Duodenal mucosa (tissue), 2 donors: ENCODE measurements around the gene ANKRD22.
A peak's percentile ranks its signal among the peaks of the same experiment; 100 is the strongest.
"Not testable (repeated sequence)": the region's sequence is repeated elsewhere in the genome, so short reads cannot be mapped to it uniquely, and the experiment has no call there.

Experiments used
- H3K27ac ChIP-seq: one replicate; pipeline ENCODE4 v1.7.0; 2013; ENCODE audit warnings: low read depth, low read length
- H3K27me3 ChIP-seq, 2 donors: one replicate each; pipeline ENCODE4 v1.7.0; 2013; ENCODE audit warnings: low read length in 2 of 2, control low read depth in 1 of 2; ENCODE audit not compliant: insufficient read depth in 2 of 2, control insufficient read depth in 1 of 2
- H3K36me3 ChIP-seq, 2 donors: one replicate each; pipeline ENCODE4 v1.7.0; 2013; ENCODE audit warnings: low read length in 2 of 2, control low read depth in 1 of 2; ENCODE audit not compliant: insufficient read depth in 2 of 2, control insufficient read depth in 1 of 2
- H3K4me1 ChIP-seq, 2 donors: one replicate each; pipeline ENCODE4 v1.7.0; 2013; ENCODE audit warnings: low read length in 2 of 2, control low read depth in 1 of 2; ENCODE audit not compliant: insufficient read depth in 2 of 2, control insufficient read depth in 1 of 2
- H3K4me3 ChIP-seq, 2 donors: one replicate each; pipeline ENCODE4 v1.7.0; 2013; ENCODE audit warnings: low read length in 2 of 2, low read depth in 1 of 2
- H3K9ac ChIP-seq, 2 donors: one replicate each; pipeline ENCODE4 v1.7.0; 2013; ENCODE audit warnings: low read length in 2 of 2, low read depth in 1 of 2
- H3K9me3 ChIP-seq, 2 donors: one replicate each; pipeline ENCODE4 v1.7.0; 2013; ENCODE audit warnings: low read length in 2 of 2, control low read depth in 1 of 2; ENCODE audit not compliant: control insufficient read depth in 1 of 2

The ANKRD22 gene

GRCh38 chr10:88889559-88890337 is 38.1 kb upstream of the ANKRD22 start:
- H3K4me1 ChIP-seq: peaks cover 14 to 18% of the 10 kb centered on the region in 2 donors
- no peak overlapping the region for H3K4me3 ChIP-seq
- H3K27ac ChIP-seq: no peak overlapping the region
- H3K36me3 ChIP-seq: no peaks in the 10 kb centered on the region
- H3K9ac ChIP-seq: no peak overlapping the region
- H3K27me3 ChIP-seq: no peaks in the 10 kb centered on the region
- no peaks in the 10 kb centered on the region for H3K9me3 ChIP-seq

DNA sequence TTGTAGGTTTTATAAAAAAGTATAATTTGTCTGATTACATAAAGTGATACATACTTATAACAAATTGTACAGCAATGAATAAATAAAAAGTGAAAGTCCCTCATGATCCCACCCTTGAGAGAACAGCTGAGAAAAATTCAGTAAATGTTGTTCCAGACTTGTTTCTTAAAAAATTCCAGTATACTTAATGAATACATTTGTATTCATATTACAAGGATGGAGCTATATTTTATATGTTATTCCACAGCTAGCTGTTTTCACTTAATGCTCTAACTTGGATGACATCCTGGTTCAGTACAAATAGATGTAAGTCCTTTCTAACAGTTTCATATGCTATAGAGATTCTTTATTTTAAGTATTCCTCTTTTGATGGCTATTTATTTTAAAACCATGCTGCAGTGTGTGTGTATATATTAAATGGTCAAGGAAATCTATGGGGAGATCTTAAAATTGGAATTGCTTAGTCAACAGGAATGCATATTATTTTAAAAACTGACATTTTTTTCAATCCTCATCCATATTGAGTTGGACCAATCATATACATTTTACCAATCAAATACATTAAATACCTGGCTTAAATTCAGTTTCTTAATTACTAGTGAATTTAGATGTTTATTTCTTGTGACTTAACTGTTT is 37.3 kb upstream of the ANKRD22 start:
- Histone ChIP-seq H3K27me3 (no peaks in the 10 kb centered on the region), H3K9me3 (no peaks in the 10 kb centered on the region), H3K27ac (no peak overlapping the region), H3K4me3 (no peak overlapping the region), H3K9ac (no peak overlapping the region), H3K4me1 (peaks cover 10 to 13% of the 10 kb centered on the region in 2 donors), H3K36me3 (no peaks in the 10 kb centered on the region)

DNA sequence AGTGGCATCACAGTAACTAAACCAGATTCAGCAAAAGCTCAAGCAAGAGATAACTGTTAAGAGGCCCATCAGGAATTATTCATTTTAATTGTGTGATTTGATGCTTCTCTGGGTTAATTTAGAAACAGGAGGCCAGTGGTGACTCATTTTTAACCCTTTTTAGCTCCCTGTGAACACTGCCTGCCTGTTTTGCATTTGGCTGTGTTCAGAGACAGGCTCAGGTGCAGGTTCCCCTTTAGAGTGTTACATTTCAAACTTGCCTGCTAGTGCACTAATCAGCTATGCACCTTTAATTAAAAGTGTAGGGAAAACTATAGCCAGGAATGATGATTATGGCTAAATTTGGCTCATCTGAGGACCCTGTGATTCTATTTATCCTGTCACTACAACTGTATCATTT is 34.9 kb upstream of the ANKRD22 start:
- Histone ChIP-seq H3K27ac (no peak overlapping the region), H3K9me3 (no peaks in the 10 kb centered on the region), H3K36me3 (no peaks in the 10 kb centered on the region), H3K4me1 (peaks cover 20 to 31% of the 10 kb centered on the region in 2 donors), H3K4me3 (no peak overlapping the region), H3K9ac (no peak overlapping the region), H3K27me3 (no peaks in the 10 kb centered on the region)

DNA sequence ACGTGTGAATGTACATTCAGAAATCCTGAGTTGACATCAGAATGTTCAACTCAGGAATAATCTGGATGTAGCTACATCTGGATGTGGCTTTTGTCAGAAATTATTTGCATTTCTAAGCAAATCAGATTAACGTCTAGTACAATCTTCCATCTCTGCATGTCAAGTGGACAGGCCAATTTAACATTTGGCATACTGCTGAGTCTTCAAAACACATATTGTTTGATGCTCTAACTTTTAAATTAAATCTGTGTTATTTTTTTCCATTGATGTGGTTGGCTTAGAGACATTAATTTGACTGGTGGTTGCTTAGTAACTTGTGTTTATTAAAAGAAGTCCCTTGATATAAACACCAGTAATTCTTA is 31.8 kb upstream of the ANKRD22 start:
- Histone ChIP-seq H3K36me3 (no peaks in the 10 kb centered on the region), H3K27me3 (no peaks in the 10 kb centered on the region), H3K9ac (no peak overlapping the region), H3K4me1 (peaks cover 30 to 42% of the 10 kb centered on the region in 2 donors), H3K27ac (no peak overlapping the region), H3K4me3 (no peak overlapping the region), H3K9me3 (no peaks in the 10 kb centered on the region)

DNA sequence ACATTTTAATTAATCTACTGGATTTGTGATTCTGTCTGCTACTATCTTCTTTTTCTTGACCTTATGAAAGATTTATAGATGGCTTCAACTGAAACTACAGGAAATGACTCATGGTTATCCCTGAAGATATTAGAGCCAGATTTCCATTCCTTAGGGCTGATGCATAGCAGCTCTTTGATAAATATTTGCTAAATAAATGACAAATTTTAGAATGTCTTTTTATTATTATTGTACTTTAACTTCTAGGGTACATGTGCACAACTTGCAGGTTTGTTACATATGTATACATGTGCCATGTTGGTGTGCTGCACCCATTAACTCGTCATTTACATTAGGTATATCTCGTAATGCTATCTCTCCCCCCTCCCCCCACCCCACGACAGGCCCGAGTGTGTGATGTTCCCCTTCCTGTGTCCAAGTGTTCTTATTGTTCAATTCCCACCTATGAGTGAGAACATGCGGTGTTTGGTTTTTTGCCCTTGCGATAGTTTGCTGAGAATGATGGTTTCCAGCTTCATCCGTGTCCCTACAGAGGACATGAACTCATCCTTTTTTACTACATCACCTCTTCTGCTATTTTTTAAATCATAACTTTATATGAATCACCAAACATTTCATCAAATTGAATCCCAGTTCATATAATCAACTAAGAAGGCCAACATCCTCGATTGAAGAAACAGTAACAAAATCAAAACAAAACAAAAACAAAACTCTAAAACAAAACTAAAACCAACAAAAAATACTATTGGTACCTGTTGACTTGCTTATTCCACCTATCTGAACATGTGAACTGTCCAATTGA is 31.2 kb upstream of the ANKRD22 start:
- H3K27me3 ChIP-seq, H3K36me3 ChIP-seq, H3K9me3 ChIP-seq: not testable (repeated sequence)
- peaks cover 30 to 38% of the 10 kb centered on the region in 2 donors for H3K4me1 ChIP-seq
- H3K9ac ChIP-seq: peak overlapping the region in 1 of 2 donors; percentile 93
- peak overlapping the region; percentile 94 for H3K27ac ChIP-seq
- peak overlapping the region; percentile 88 to 95 for H3K4me3 ChIP-seq

DNA sequence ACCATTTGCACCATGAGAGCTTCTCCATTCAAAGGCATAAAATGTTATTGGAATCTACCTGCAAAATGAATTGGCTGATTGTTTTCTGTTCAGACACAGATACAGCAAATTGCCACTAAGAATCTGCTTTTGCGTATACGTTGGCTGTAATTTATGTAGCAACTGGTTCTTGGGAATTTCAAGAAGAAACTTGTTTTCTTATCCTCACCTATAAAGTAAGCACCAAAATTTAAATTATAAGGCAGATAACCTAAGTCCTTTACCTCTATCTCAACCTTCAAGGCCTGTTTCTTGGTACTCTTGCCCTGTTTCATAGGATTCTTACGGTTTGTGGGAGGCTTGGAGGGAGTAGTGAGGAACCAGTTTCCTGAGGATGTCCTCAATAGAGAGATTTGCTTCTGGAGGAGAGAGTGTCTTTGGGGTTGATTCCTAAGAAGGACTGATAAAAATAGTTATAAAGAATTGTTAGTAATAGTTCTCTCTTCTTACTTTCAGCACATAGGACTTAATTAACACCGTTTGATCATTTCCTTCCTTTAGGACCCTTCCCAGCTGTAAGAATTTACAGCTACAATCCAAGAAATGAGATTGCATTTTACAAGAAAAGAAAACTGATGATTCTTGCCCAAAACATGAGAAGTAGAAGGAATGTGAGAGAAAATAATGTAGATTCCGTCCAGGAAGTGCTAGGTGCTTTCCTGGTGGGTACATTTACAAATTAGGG is 30.4 kb upstream of the ANKRD22 start:
- no peaks in the 10 kb centered on the region for H3K27me3 ChIP-seq
- peaks cover 27 to 38% of the 10 kb centered on the region in 2 donors for H3K4me1 ChIP-seq
- H3K4me3 ChIP-seq: peak overlapping the region; percentile 88 to 95
- H3K9ac ChIP-seq: peak overlapping the region; percentile 86 to 93
- no peaks in the 10 kb centered on the region for H3K36me3 ChIP-seq
- no peaks in the 10 kb centered on the region for H3K9me3 ChIP-seq
- peak overlapping the region; percentile 94 for H3K27ac ChIP-seq

DNA sequence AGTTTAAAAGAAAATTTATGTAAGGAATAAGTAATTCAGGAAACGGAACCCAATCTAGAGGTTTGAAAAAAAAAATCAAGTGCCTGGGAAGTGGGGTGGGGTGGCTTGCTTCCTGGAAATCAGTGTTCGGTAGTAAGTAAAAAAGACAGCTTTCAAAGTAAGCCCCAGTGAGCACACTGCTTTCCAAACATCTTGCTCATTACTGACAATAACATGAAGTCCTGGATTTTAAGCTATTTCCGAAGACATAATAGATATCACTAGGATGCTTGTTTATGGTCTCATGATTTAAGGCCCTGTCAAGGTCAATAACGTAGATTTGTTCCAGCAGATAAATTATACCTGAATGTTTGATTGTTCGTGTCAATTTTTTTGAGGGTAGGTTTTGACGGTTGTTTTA is 29.7 kb upstream of the ANKRD22 start:
- H3K27ac ChIP-seq: peak overlapping the region; percentile 94
- H3K4me1 ChIP-seq: peaks cover 23 to 38% of the 10 kb centered on the region in 2 donors
- H3K4me3 ChIP-seq: peak overlapping the region; percentile 88 to 95

GRCh38 chr10:88880282-88881076 is 28.8 kb upstream of the ANKRD22 start:
- no peaks in the 10 kb centered on the region for H3K27me3 ChIP-seq
- H3K9ac ChIP-seq: peak overlapping the region; percentile 86 to 93
- peaks cover 23 to 38% of the 10 kb centered on the region in 2 donors for H3K4me1 ChIP-seq

More for the DNA sequence above, 29.7 kb upstream of the ANKRD22 start:
- H3K9ac ChIP-seq: peak overlapping the region; percentile 86 to 93
- no peaks in the 10 kb centered on the region for H3K9me3 ChIP-seq
- no peaks in the 10 kb centered on the region for H3K27me3 ChIP-seq
- no peaks in the 10 kb centered on the region for H3K36me3 ChIP-seq

GRCh38 chr10:88879534-88880281 is 28.1 kb upstream of the ANKRD22 start, which contains the start of gene STAMBPL1:
STAMBPL1 (plus strand) TSS chr10:88880245; CDS start chr10:88901709, 21,464 bp downstream.
- H3K36me3 ChIP-seq: no peaks in the 10 kb centered on the region
- H3K9me3 ChIP-seq: no peaks in the 10 kb centered on the region
- H3K9ac ChIP-seq: peak within 1 kb of the TSS; percentile 86 to 93
- peaks cover 23 to 36% of the 10 kb centered on the region in 2 donors for H3K4me1 ChIP-seq
- peak within 1 kb of the TSS; percentile 88 to 95 for H3K4me3 ChIP-seq
- H3K27ac ChIP-seq: peak within 1 kb of the TSS; percentile 94
- H3K27me3 ChIP-seq: no peaks in the 10 kb centered on the region

More at GRCh38 chr10:88880282-88881076, 28.8 kb upstream of the ANKRD22 start:
- Histone ChIP-seq H3K27ac (peak overlapping the region; percentile 94), H3K4me3 (peak overlapping the region; percentile 88 to 95), H3K36me3 (no peaks in the 10 kb centered on the region), H3K9me3 (no peaks in the 10 kb centered on the region)
